Mesendoderm (in vitro differentiated cells): ENCODE data around the gene ZNF800.
"Not testable (repeated sequence)": the region's sequence is repeated elsewhere in the genome, so short reads cannot be mapped to it uniquely, and the experiment has no call there.

ENCODE experiments used
- DNase-seq: peaks from one replicate; pipeline ENCODE4 v3.0.0; 2013
- H2AK5ac ChIP-seq: 2 replicates; pipeline ENCODE4 v1.6.1; 2013; ENCODE audit warnings: low read length, inconsistent platforms
- H2BK120ac ChIP-seq: 2 replicates; pipeline ENCODE4 v1.6.1; 2013; ENCODE audit warnings: low read depth, mild to moderate bottlenecking, low read length, moderate library complexity, mixed read lengths
- H2BK15ac ChIP-seq: replicated peaks from 2 replicates; pipeline ENCODE4 v1.6.1; 2013; ENCODE audit warnings: low read depth, mild to moderate bottlenecking, moderate library complexity
- H2BK5ac ChIP-seq: 2 replicates; pipeline ENCODE4 v1.6.1; 2013; ENCODE audit warnings: low read length, inconsistent platforms
- H3K18ac ChIP-seq: 2 replicates; pipeline ENCODE4 v1.6.1; 2013; ENCODE audit warnings: mild to moderate bottlenecking, low read length, mixed read lengths
- H3K23ac ChIP-seq: one replicate; pipeline ENCODE4 v1.6.1; 2013; ENCODE audit warnings: low read length
- H3K27ac ChIP-seq: 2 replicates; pipeline ENCODE4 v1.5.1; 2013; ENCODE audit warnings: low read depth, mild to moderate bottlenecking, inconsistent platforms, low read length, moderate library complexity
- H3K27me3 ChIP-seq: 2 replicates; pipeline ENCODE4 v1.6.1; 2013; ENCODE audit warnings: low read length, control low read depth, mild to moderate bottlenecking, inconsistent platforms; ENCODE audit not compliant: insufficient read depth, poor library complexity
- H3K36me3 ChIP-seq: 2 replicates; pipeline ENCODE4 v1.6.1; 2013; ENCODE audit warnings: low read length, inconsistent platforms; ENCODE audit not compliant: control insufficient read depth, insufficient read depth
- H3K4ac ChIP-seq: one replicate; pipeline ENCODE4 v1.6.1; 2013; ENCODE audit warnings: low read depth, mild to moderate bottlenecking, low read length, moderate library complexity
- H3K4me1 ChIP-seq: 2 replicates; pipeline ENCODE4 v1.6.1; 2013; ENCODE audit warnings: low read depth, low read length, inconsistent platforms; ENCODE audit not compliant: control insufficient read depth
- H3K4me2 ChIP-seq: 2 replicates; pipeline ENCODE4 v1.6.1; 2013; ENCODE audit warnings: low read length
- H3K4me3 ChIP-seq: 2 replicates; pipeline ENCODE4 v1.5.1; 2013; ENCODE audit warnings: mild to moderate bottlenecking, low read length
- H3K56ac ChIP-seq: one replicate; pipeline ENCODE4 v1.6.1; 2013; ENCODE audit warnings: low read length
- H3K79me1 ChIP-seq: 2 replicates; pipeline ENCODE4 v1.6.1; 2013; ENCODE audit warnings: low read length, inconsistent platforms
- H3K79me2 ChIP-seq: 2 replicates; pipeline ENCODE4 v1.6.1; 2013; ENCODE audit warnings: mild to moderate bottlenecking, low read length; ENCODE audit not compliant: control insufficient read depth, insufficient read depth
- H3K9ac ChIP-seq: 2 replicates; pipeline ENCODE4 v1.6.1; 2013; ENCODE audit warnings: low read length, inconsistent platforms
- H4K5ac ChIP-seq: one replicate; pipeline ENCODE4 v1.6.1; 2013; ENCODE audit warnings: low read length
- H4K8ac ChIP-seq: one replicate; pipeline ENCODE4 v1.6.1; 2013; ENCODE audit warnings: low read depth, mild to moderate bottlenecking, control low read depth, low read length, moderate library complexity
- WGBS: extraction: QIAGEN DNeasy Blood & Tissue Kit; methylation state at CpG from one replicate; pipeline ENCODE4 v1.1.7; 2013; ENCODE audit warnings: low lambda C conversion rate, missing lambda C conversion rate; ENCODE audit not compliant: insufficient coverage; ENCODE audit errors: extremely low coverage; 5-methylcytosine and 5-hydroxymethylcytosine counted together

Gene ZNF800

GRCh38 chr7:127429281-127429680 lies 36.8 kb upstream of the ZNF800 start:
- H3K9ac ChIP-seq = not testable (repeated sequence)

GRCh38 chr7:127419196-127419595 lies 26.7 kb upstream of the ZNF800 start:
- Histone ChIP-seq H3K4ac (no peak overlapping the region), H3K27me3 (no peaks in the 10 kb centered on the region), H2BK120ac (no peak overlapping the region), H3K56ac (no peak overlapping the region), H3K4me2 (no peak overlapping the region), H3K4me1 (no peaks in the 10 kb centered on the region), H2BK15ac (no peak overlapping the region), H3K36me3 (no peaks in the 10 kb centered on the region), H4K5ac (no peak overlapping the region), H3K4me3 (no peak overlapping the region), H4K8ac (no peak overlapping the region), H3K27ac (no peak overlapping the region), H3K9ac (no peak overlapping the region), H3K79me2 (no peaks in the 10 kb centered on the region), H3K18ac (no peak overlapping the region), H3K23ac (no peak overlapping the region), H2BK5ac (no peak overlapping the region), H3K79me1 (no peaks in the 10 kb centered on the region), H2AK5ac (no peak overlapping the region)
- WGBS = no CpG with 5 or more reads among the region's 2 CpGs
- no peak for DNase-seq

More at GRCh38 chr7:127429281-127429680, 36.8 kb upstream of the ZNF800 start:
- H3K79me2 ChIP-seq, H3K4me2 ChIP-seq, H3K56ac ChIP-seq, H3K36me3 ChIP-seq, DNase-seq, H3K27ac ChIP-seq, H3K18ac ChIP-seq, H3K4ac ChIP-seq, H4K8ac ChIP-seq, H3K79me1 ChIP-seq, H3K27me3 ChIP-seq, H4K5ac ChIP-seq, H3K4me1 ChIP-seq, H3K23ac ChIP-seq, H2BK5ac ChIP-seq, H3K4me3 ChIP-seq, H2BK120ac ChIP-seq, H2AK5ac ChIP-seq, H2BK15ac ChIP-seq: not testable (repeated sequence)
- no CpG with 5 or more reads among the region's 18 CpGs for WGBS

GRCh38 chr7:127418459-127418858 lies 26.0 kb upstream of the ZNF800 start:
- no peak overlapping the region for H2BK120ac ChIP-seq
- no peaks in the 10 kb centered on the region for H3K79me1 ChIP-seq
- H3K27ac ChIP-seq = no peak overlapping the region
- peak overlapping the region; percentile 45 for H3K23ac ChIP-seq
- H3K56ac ChIP-seq = no peak overlapping the region
- no peak overlapping the region for H2BK5ac ChIP-seq
- no peak overlapping the region for H2AK5ac ChIP-seq
- no peak overlapping the region for H3K4ac ChIP-seq
- no CpG with 5 or more reads among the region's 2 CpGs for WGBS
- no peak for DNase-seq
- H4K8ac ChIP-seq = no peak overlapping the region
- H3K36me3 ChIP-seq = no peaks in the 10 kb centered on the region
- no peaks in the 10 kb centered on the region for H3K4me1 ChIP-seq
- no peak overlapping the region for H3K4me2 ChIP-seq
- no peaks in the 10 kb centered on the region for H3K79me2 ChIP-seq
- no peak overlapping the region for H3K18ac ChIP-seq
- no peak overlapping the region for H3K4me3 ChIP-seq
- no peaks in the 10 kb centered on the region for H3K27me3 ChIP-seq
- no peak overlapping the region for H2BK15ac ChIP-seq
- no peak overlapping the region for H3K9ac ChIP-seq
- H4K5ac ChIP-seq = no peak overlapping the region

- no peak overlapping the region for H3K56ac ChIP-seq
- no peak for DNase-seq
- WGBS = no CpG with 5 or more reads among the region's 4 CpGs
These were observed 24.8 kb upstream of the ZNF800 start for GRCh38 chr7:127417346-127417745.

GRCh38 chr7:127415060-127415742 lies 22.7 kb upstream of the ZNF800 start:
- Histone ChIP-seq H3K4ac (no peak overlapping the region), H3K79me2 (no peaks in the 10 kb centered on the region), H3K79me1 (no peaks in the 10 kb centered on the region), H4K5ac (no peak overlapping the region), H3K4me2 (no peak overlapping the region), H3K27me3 (no peaks in the 10 kb centered on the region), H3K27ac (no peak overlapping the region), H3K4me3 (no peak overlapping the region), H3K56ac (no peak overlapping the region), H2BK5ac (no peak overlapping the region), H4K8ac (no peak overlapping the region), H3K4me1 (no peaks in the 10 kb centered on the region), H3K23ac (no peak overlapping the region), H2BK15ac (no peak overlapping the region), H2AK5ac (no peak overlapping the region), H3K36me3 (no peaks in the 10 kb centered on the region), H3K18ac (no peak overlapping the region), H3K9ac (no peak overlapping the region), H2BK120ac (no peak overlapping the region)
- WGBS = no CpG with 5 or more reads among the region's 4 CpGs
- DNase-seq = no peak

More at GRCh38 chr7:127417346-127417745, 24.8 kb upstream of the ZNF800 start:
- no peaks in the 10 kb centered on the region for H3K4me1 ChIP-seq
- H3K27me3 ChIP-seq = no peaks in the 10 kb centered on the region
- no peak overlapping the region for H2BK15ac ChIP-seq
- no peak overlapping the region for H3K4ac ChIP-seq
- no peaks in the 10 kb centered on the region for H3K79me2 ChIP-seq
- H2AK5ac ChIP-seq = no peak overlapping the region
- H3K27ac ChIP-seq = no peak overlapping the region
- H4K8ac ChIP-seq = no peak overlapping the region
- H2BK120ac ChIP-seq = no peak overlapping the region
- H3K79me1 ChIP-seq = no peaks in the 10 kb centered on the region
- H3K4me3 ChIP-seq = no peak overlapping the region
- no peak overlapping the region for H3K23ac ChIP-seq
- no peak overlapping the region for H3K9ac ChIP-seq
- no peaks in the 10 kb centered on the region for H3K36me3 ChIP-seq
- no peak overlapping the region for H3K4me2 ChIP-seq
- H3K18ac ChIP-seq = no peak overlapping the region
- no peak overlapping the region for H4K5ac ChIP-seq
- H2BK5ac ChIP-seq = no peak overlapping the region

GRCh38 chr7:127413962-127414361 lies 21.5 kb upstream of the ZNF800 start:
- Histone ChIP-seq H2BK15ac (no peak overlapping the region), H2BK5ac (no peak overlapping the region), H3K27me3 (no peaks in the 10 kb centered on the region), H3K4ac (no peak overlapping the region), H3K4me2 (no peak overlapping the region), H3K79me2 (no peaks in the 10 kb centered on the region), H3K79me1 (no peaks in the 10 kb centered on the region), H4K5ac (no peak overlapping the region), H3K27ac (no peak overlapping the region), H2AK5ac (no peak overlapping the region), H2BK120ac (no peak overlapping the region), H3K36me3 (no peaks in the 10 kb centered on the region), H3K18ac (no peak overlapping the region), H3K56ac (no peak overlapping the region), H3K9ac (no peak overlapping the region), H3K4me3 (no peak overlapping the region), H3K23ac (no peak overlapping the region), H4K8ac (no peak overlapping the region), H3K4me1 (no peaks in the 10 kb centered on the region)
- WGBS = no CpG with 5 or more reads among the region's 2 CpGs
- no peak for DNase-seq
